PFSK-1 (cell line): ENCODE results near the gene GYG2.

Experiments
- FOXP2 ChIP-seq: optimal IDR thresholded peaks from 2 replicates; pipeline ENCODE3; 2011; ENCODE audit warnings: borderline replicate concordance, control low read depth, inconsistent platforms; ENCODE audit not compliant: insufficient read depth; ENCODE audit errors: extremely low read length, extremely low read depth
- POLR2AphosphoS5 ChIP-seq: IDR thresholded peaks from 2 replicates; pipeline ENCODE4 v1.6.1; 2012; ENCODE audit warnings: low read depth, mild to moderate bottlenecking, control low read depth, low read length, moderate library complexity
- SIN3A ChIP-seq: IDR thresholded peaks from 2 replicates; pipeline ENCODE4 v1.6.1; 2012; ENCODE audit warnings: mild to moderate bottlenecking, low read length, moderate library complexity, borderline replicate concordance; ENCODE audit not compliant: insufficient read depth
- TAF1 ChIP-seq: IDR thresholded peaks from 2 replicates; pipeline ENCODE4 v1.6.1; 2012; ENCODE audit warnings: low read length, control low read depth, borderline replicate concordance; ENCODE audit not compliant: insufficient read depth
- TF ChIP-seq, protein P1 (sequence below), 2 experiments: IDR thresholded peaks; 2 replicates each; pipeline versions ENCODE4 v1.6.1 to v1.8.0; 2011 to 2012; ENCODE audit warnings: low read depth in 2 of 2, low read length in 2 of 2, control low read depth in 1 of 2, inconsistent platforms in 1 of 2, mild to moderate bottlenecking in 1 of 2, moderate library complexity in 1 of 2; ENCODE audit not compliant: insufficient read depth in 1 of 2

The GYG2 gene

DNA sequence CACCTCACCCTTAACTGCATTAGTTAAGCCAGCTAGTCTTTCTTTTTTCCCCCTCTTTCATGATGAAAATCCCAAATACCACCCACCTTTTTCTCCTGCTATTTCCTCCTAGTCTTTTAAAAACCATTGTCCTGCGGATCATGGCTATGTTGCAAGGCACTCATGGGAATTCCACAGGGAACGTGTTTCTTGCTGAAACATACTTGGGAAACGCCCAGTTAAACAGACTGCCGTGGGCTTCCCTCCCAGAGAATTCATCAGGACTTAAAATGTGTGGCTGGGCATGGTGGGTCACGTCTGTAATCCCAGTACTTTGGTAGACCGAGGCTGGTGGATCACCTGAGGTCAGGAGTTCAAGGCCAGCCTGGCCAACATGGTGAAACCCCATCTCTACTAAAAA lies 44.7 kb upstream of the GYG2 start:
- TF ChIP-seq FOXP2 (no peak), SIN3A (no peak), TAF1 (no peak), POLR2AphosphoS5 (no peak)
- TF ChIP-seq, protein P1, sequence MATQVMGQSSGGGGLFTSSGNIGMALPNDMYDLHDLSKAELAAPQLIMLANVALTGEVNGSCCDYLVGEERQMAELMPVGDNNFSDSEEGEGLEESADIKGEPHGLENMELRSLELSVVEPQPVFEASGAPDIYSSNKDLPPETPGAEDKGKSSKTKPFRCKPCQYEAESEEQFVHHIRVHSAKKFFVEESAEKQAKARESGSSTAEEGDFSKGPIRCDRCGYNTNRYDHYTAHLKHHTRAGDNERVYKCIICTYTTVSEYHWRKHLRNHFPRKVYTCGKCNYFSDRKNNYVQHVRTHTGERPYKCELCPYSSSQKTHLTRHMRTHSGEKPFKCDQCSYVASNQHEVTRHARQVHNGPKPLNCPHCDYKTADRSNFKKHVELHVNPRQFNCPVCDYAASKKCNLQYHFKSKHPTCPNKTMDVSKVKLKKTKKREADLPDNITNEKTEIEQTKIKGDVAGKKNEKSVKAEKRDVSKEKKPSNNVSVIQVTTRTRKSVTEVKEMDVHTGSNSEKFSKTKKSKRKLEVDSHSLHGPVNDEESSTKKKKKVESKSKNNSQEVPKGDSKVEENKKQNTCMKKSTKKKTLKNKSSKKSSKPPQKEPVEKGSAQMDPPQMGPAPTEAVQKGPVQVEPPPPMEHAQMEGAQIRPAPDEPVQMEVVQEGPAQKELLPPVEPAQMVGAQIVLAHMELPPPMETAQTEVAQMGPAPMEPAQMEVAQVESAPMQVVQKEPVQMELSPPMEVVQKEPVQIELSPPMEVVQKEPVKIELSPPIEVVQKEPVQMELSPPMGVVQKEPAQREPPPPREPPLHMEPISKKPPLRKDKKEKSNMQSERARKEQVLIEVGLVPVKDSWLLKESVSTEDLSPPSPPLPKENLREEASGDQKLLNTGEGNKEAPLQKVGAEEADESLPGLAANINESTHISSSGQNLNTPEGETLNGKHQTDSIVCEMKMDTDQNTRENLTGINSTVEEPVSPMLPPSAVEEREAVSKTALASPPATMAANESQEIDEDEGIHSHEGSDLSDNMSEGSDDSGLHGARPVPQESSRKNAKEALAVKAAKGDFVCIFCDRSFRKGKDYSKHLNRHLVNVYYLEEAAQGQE (IDR thresholded peaks at IDR 0.05; ENCODE audit: insufficient read depth in 1 of 2, low read depth in 2 of 2, low read length in 2 of 2), result no peak

DNA sequence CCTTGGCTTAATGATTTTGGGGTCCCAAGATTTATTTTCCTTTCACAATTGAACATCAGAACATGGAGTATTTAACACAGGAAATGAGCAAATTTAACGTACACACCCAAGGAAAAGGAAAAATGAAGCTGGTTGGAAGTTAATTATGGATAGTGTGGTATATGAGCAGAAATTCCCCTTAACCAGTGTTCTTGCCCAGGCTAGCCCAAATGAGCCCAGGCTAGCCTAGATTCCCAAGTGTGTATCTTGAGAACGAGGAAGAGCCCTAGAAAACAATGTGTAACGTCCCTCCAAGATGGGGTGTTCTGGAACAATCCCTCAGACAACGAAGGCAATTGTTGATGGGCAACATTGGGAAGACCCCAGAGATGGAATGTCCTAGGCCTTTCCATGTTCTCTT lies 43.2 kb upstream of the GYG2 start:
- TF ChIP-seq, protein P1 (IDR thresholded peaks at IDR 0.05; ENCODE audit: insufficient read depth in 1 of 2, low read depth in 2 of 2, low read length in 2 of 2), result no peak
- TF ChIP-seq FOXP2, result no peak
- no peak for TF ChIP-seq SIN3A

DNA sequence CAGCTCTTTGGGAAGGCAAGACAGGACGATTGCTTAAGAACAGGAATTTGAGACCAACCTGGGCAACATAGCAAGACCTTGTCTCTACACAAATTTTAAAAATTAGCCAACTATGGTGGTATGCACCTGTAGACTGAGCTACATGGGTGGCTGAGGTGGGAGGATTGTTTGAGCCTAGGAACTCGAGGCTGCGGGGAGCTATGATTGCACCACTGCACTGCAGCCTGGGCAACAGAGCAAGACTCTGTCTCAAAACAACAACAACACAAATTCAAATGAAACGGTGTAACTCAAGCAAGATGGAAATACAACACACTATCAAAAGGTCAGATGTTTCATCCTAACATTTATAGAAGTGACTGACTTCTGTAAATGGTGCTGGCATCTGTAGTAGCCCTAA lies 39.8 kb upstream of the GYG2 start:
- no peak for TF ChIP-seq FOXP2
- TF ChIP-seq SIN3A, result no peak
- TF ChIP-seq, protein P1 (IDR thresholded peaks at IDR 0.05; ENCODE audit: insufficient read depth in 1 of 2, low read depth in 2 of 2, low read length in 2 of 2), result no peak
- no peak for TF ChIP-seq TAF1
- no peak for TF ChIP-seq POLR2AphosphoS5

DNA sequence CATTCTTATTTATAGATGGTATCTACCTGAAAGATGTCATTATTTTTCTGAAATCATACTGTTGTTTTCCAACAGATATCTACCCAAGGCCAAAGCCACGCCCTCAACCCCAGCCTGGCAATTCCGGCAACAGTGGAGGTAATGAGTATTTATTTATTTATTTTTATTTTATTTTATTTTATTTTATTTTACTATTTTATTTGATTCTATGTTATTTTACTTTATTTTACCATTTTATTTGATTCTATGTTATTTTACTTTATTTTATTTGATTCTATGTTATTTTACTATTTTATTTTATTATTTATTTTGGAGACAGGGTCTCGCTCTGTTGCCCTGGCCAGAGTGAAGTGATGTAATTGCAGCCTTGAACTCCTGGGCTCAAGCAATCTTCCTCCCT lies 39.2 kb upstream of the GYG2 start:
- TF ChIP-seq POLR2AphosphoS5, result no peak
- TF ChIP-seq FOXP2, result no peak
- TF ChIP-seq SIN3A, result no peak
- TF ChIP-seq, protein P1 (IDR thresholded peaks at IDR 0.05; ENCODE audit: insufficient read depth in 1 of 2, low read depth in 2 of 2, low read length in 2 of 2), result no peak
- no peak for TF ChIP-seq TAF1

DNA sequence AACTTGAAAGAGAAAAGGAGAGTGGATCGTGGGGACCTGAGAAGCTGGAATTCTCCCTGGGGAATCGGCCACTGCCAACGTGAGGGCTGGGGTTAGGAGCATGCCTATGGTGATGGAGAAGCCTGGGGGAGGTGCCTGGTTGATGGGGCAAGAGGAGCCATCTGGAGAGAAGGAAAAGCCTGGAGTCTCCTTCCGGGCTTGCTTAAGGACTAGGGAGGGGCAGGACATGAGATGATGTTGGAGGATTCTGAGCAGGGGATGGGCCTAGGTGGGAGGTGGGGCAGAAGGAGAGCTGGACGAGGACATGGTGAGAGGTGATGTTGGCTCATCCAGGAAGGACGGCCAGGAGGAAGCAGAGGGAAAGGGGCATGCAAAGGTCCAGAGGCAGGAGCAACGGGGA lies 35.0 kb upstream of the GYG2 start:
- TF ChIP-seq FOXP2 (no peak), POLR2AphosphoS5 (no peak), SIN3A (no peak), TAF1 (no peak)
- TF ChIP-seq, protein P1 (IDR thresholded peaks at IDR 0.05; ENCODE audit: insufficient read depth in 1 of 2, low read depth in 2 of 2, low read length in 2 of 2), result no peak
